Endothelial cell of coronary artery (primary cell): Measurements from ENCODE around the gene SUGP2. TPM values are rescaled to one million over a fixed set of nuclear protein-coding genes. Genes with fewer than 3 reads are reported as not detected.

ENCODE experiments used
- total RNA-seq: library from RNA; depleted of rRNA; stranded (reverse); fragments of >200 nt; gene quantifications from 2 replicates; pipeline ENCODE4 v1.2.3, GENCODE V29; 2014

The SUGP2 gene
- total RNA-seq: 17.4 and 25.4 TPM in 2 replicates

GRCh38 chr19:19033426-19034203 lies at the start of gene SUGP2, which contains the start of gene ARMC6:
Gene SUGP2, minus strand, starts transcription at chr19:19033517. Its CDS starts 2,446 bp downstream, at chr19:19031071.
Gene ARMC6, plus strand, starts transcription at chr19:19033603. Its CDS starts 607 bp downstream, at chr19:19034210.

GRCh38 chr19:19063183-19064097 lies 30.1 kb upstream of the SUGP2 start, which contains the start of gene SLC25A42:
Gene SLC25A42, plus strand, starts transcription at chr19:19063994. Its CDS starts 32,131 bp downstream, at chr19:19096125.

Other genes starting within 250 kb of the SUGP2 start
- gene COMP, start 242.2 kb downstream of the SUGP2 start, total RNA-seq: not detected in 2 replicates
- gene UPF1, start 201.6 kb downstream of the SUGP2 start, total RNA-seq: 62.9 and 69.7 TPM in 2 replicates
- gene CERS1, start 137.4 kb downstream of the SUGP2 start, total RNA-seq: 3.2 and 4.5 TPM in 2 replicates
- 172 and 214 TPM in 2 replicates for gene COPE, start 114.1 kb downstream of the SUGP2 start, total RNA-seq
- gene DDX49, start 113.8 kb downstream of the SUGP2 start, total RNA-seq: 56.5 and 68.6 TPM in 2 replicates
- 120 and 160 TPM in 2 replicates for gene HOMER3, start 92.3 kb downstream of the SUGP2 start, total RNA-seq
- gene ARMC6, start 86 bp upstream of the SUGP2 start, total RNA-seq: 52.1 and 62.9 TPM in 2 replicates
- gene SLC25A42, start 30.5 kb upstream of the SUGP2 start, total RNA-seq: 2.8 and 3.7 TPM in 2 replicates
- gene TMEM161A, start 105.0 kb upstream of the SUGP2 start, total RNA-seq: 18.4 and 27.2 TPM in 2 replicates
- 0.09 TPM in 1 of 2 replicates, not detected in the other for gene MEF2B, start 136.7 kb upstream of the SUGP2 start, total RNA-seq
- gene BORCS8, start 158.6 kb upstream of the SUGP2 start, total RNA-seq: 17.1 and 22.0 TPM in 2 replicates
- gene RFXANK, start 158.7 kb upstream of the SUGP2 start, total RNA-seq: 72.8 and 83.6 TPM in 2 replicates
- gene NR2C2AP, start 169.9 kb upstream of the SUGP2 start, total RNA-seq: 9.9 and 10.3 TPM in 2 replicates
- gene NCAN, start 178.4 kb upstream of the SUGP2 start, total RNA-seq: not detected in 2 replicates
- 0.09 and 0.19 TPM in 2 replicates for gene TM6SF2, start 239.8 kb upstream of the SUGP2 start, total RNA-seq